HCT116 (cell line): ENCODE data around the gene TSPAN8. TPM values are rescaled to one million over a fixed set of nuclear protein-coding genes. Genes with fewer than 3 reads are reported as not detected.

Source experiments
- ATAC-seq: fragments of 200-7000 bp; cut with Tn5 transposase; 2 replicates; pipeline ENCODE4 v1.9.1; 2020; ENCODE audit warnings: mild to moderate bottlenecking, moderate library complexity
- BruUV-seq: library from RNA; stranded (reverse); fragments of 400-500 nt; replicated peaks from 2 replicates; lab custom pipeline; 2021; lab: Mats Ljungman, UMichigan
- CTCF ChIA-PET: fragments of 300-600 bp; sonication (Branson Sonifier 250); formaldehyde crosslinking; loops from one replicate; lab custom pipeline; 2021; ENCODE audit warnings: antibody characterized with exemption; lab: Charles Lee
- POLR2A ChIA-PET: fragments of 300-600, 350-600 bp; sonication (Branson Sonifier 250); formaldehyde crosslinking; loops from one replicate; lab custom pipeline; 2021; ENCODE audit warnings: antibody characterized with exemption; lab: Charles Lee
- RAD21 ChIA-PET, 2 experiments: fragments of 300-600 bp; sonication (Branson Sonifier 250); formaldehyde crosslinking; loops; one replicate each; lab custom pipeline; 2023; ENCODE audit warnings: low total read pairs in 2 of 2; ENCODE audit not compliant: uncharacterized antibody in 2 of 2, unreplicated experiment in 2 of 2, low non-redundant PET in 1 of 2; lab: Charles Lee
- DNase-seq: peaks from one replicate; pipeline ENCODE4 v3.0.0-alpha.2; 2010; ENCODE audit warnings: low read depth, low spot score
- H2AFZ ChIP-seq: fragments of 200-600 bp; shearing (Covaris generic), sonication (generic); 2 replicates; pipeline ENCODE4 v1.6.1; 2017; ENCODE audit warnings: low read depth, mixed run types, mixed read lengths, antibody characterized with exemption, low read length; ENCODE audit not compliant: poor library complexity, severe bottlenecking
- H3K27ac ChIP-seq: 2 replicates; pipeline ENCODE4 v1.5.1; 2012; ENCODE audit warnings: low read depth, low read length
- H3K27me3 ChIP-seq: fragments of 200-600 bp; sonication (generic); 2 replicates; pipeline ENCODE4 v1.6.1; 2016; ENCODE audit warnings: mixed run types, low read length, mixed read lengths; ENCODE audit not compliant: insufficient read depth
- H3K36me3 ChIP-seq, 2 experiments: fragments of 200-500 bp in 1 of 2; fragments of 200-600 bp in 1 of 2; sonication (Bioruptor generic) in 1 of 2; sonication (generic) in 1 of 2; 2 replicates each; pipeline versions ENCODE4 v1.5.1 to v1.6.1; 2014 to 2016; ENCODE audit warnings: low read length in 2 of 2, inconsistent platforms in 1 of 2, mixed read lengths in 1 of 2, mixed run types in 1 of 2; ENCODE audit not compliant: insufficient read depth in 2 of 2, control insufficient read depth in 1 of 2
- H3K4me1 ChIP-seq, 2 experiments: fragments of 200-600 bp in 1 of 2; sonication (generic) in 1 of 2; 2 replicates each; pipeline versions ENCODE4 v1.5.1 to v1.6.1; 2012 to 2017; ENCODE audit warnings: low read length in 2 of 2, inconsistent platforms in 1 of 2, mild to moderate bottlenecking in 1 of 2, mixed read lengths in 1 of 2, mixed run types in 1 of 2, moderate library complexity in 1 of 2; ENCODE audit not compliant: insufficient read depth in 2 of 2, control insufficient read depth in 1 of 2
- H3K4me2 ChIP-seq: fragments of 200-600 bp; sonication (generic); 2 replicates; pipeline ENCODE4 v1.6.1; 2017; ENCODE audit warnings: mixed run types, low read length, mixed read lengths
- H3K4me3 ChIP-seq, 2 experiments: fragments of 200-600 bp in 1 of 2; sonication (generic) in 1 of 2; replicated peaks in 1 of 2; 2 replicates each; pipeline ENCODE4 v1.5.1; 2011 to 2016; ENCODE audit warnings: low read length in 2 of 2, control low read depth in 1 of 2, low read depth in 1 of 2, mild to moderate bottlenecking in 1 of 2, mixed read lengths in 1 of 2, mixed run types in 1 of 2
- H3K79me2 ChIP-seq: fragments of 200-600 bp; sonication (generic); 2 replicates; pipeline ENCODE4 v1.6.1; 2017; ENCODE audit warnings: mild to moderate bottlenecking, mixed run types, low read length, moderate library complexity, mixed read lengths; ENCODE audit not compliant: insufficient read depth
- H3K9ac ChIP-seq: fragments of 200-600 bp; sonication (generic); 2 replicates; pipeline ENCODE4 v1.6.1; 2016; ENCODE audit warnings: low read length, mixed read lengths
- H3K9me2 ChIP-seq: fragments of 200-600 bp; sonication (generic), shearing (Covaris generic); 2 replicates; pipeline ENCODE4 v1.6.1; 2017; ENCODE audit warnings: mixed run types, mild to moderate bottlenecking, moderate library complexity; ENCODE audit not compliant: insufficient read depth
- H3K9me3 ChIP-seq, 2 experiments: fragments of 200-500 bp in 1 of 2; fragments of 200-600 bp in 1 of 2; sonication (Bioruptor generic) in 1 of 2; sonication (generic) in 1 of 2; 2 replicates each; pipeline ENCODE4 v1.6.1; 2014 to 2017; ENCODE audit warnings: low read length in 2 of 2, mixed read lengths in 2 of 2, inconsistent platforms in 1 of 2, low read depth in 1 of 2, mild to moderate bottlenecking in 1 of 2, mixed run types in 1 of 2, moderate library complexity in 1 of 2; ENCODE audit not compliant: control insufficient read depth in 1 of 2, insufficient read depth in 1 of 2
- H4K20me1 ChIP-seq: fragments of 200-600 bp; sonication (generic), shearing (Covaris generic); 2 replicates; pipeline ENCODE4 v1.6.1; 2017; ENCODE audit warnings: mixed run types, mild to moderate bottlenecking, moderate library complexity; ENCODE audit not compliant: insufficient read depth
- ATF3 ChIP-seq: IDR thresholded peaks from 2 replicates; pipeline ENCODE4 v1.6.1; 2012
- CBX3 ChIP-seq: IDR thresholded peaks from 2 replicates; pipeline ENCODE4 v1.6.1; 2012; ENCODE audit warnings: low read depth
- CEBPB ChIP-seq: IDR thresholded peaks from 2 replicates; pipeline ENCODE4 v1.6.1; 2012; ENCODE audit warnings: low read depth
- EGR1 ChIP-seq: IDR thresholded peaks from 2 replicates; pipeline ENCODE4 v1.6.1; 2012; ENCODE audit warnings: low read depth
- EZH2phosphoT487 ChIP-seq: fragments of 200-600 bp; IDR thresholded peaks from 2 replicates; pipeline ENCODE4 v1.6.1; 2018; ENCODE audit warnings: antibody characterized with exemption, borderline replicate concordance
- FOSL1 ChIP-seq: IDR thresholded peaks from 2 replicates; pipeline ENCODE4 v1.6.1; 2012; ENCODE audit warnings: low read depth
- JUND ChIP-seq: IDR thresholded peaks from 2 replicates; pipeline ENCODE4 v1.6.1; 2012
- POLR2A ChIP-seq: IDR thresholded peaks from 2 replicates; pipeline ENCODE4 v1.7.0; 2011; ENCODE audit warnings: borderline replicate concordance; ENCODE audit not compliant: insufficient read depth, insufficient read length; ENCODE audit errors: extremely low read depth
- POLR2AphosphoS5 ChIP-seq: IDR thresholded peaks from 2 replicates; pipeline ENCODE4 v1.6.1; 2011; ENCODE audit warnings: mild to moderate bottlenecking, low read depth, low read length, moderate library complexity
- RAD21 ChIP-seq: IDR thresholded peaks from 2 replicates; pipeline ENCODE4 v1.6.1; 2012; ENCODE audit warnings: low read depth, mild to moderate bottlenecking
- SIN3A ChIP-seq: IDR thresholded peaks from 2 replicates; pipeline ENCODE4 v1.6.1; 2012; ENCODE audit warnings: low read depth
- SRF ChIP-seq: IDR thresholded peaks from 2 replicates; pipeline ENCODE4 v1.6.1; 2012; ENCODE audit warnings: low read depth
- TCF7L2 ChIP-seq: IDR thresholded peaks from 2 replicates; pipeline ENCODE4 v1.7.0; 2011; ENCODE audit warnings: borderline replicate concordance, inconsistent platforms; ENCODE audit not compliant: insufficient read depth, insufficient read length; ENCODE audit errors: extremely low read depth
- YY1 ChIP-seq: IDR thresholded peaks from 2 replicates; pipeline ENCODE4 v1.6.1; 2011; ENCODE audit warnings: low read length, low read depth, moderate library complexity, mild to moderate bottlenecking; ENCODE audit not compliant: insufficient replicate concordance; ENCODE audit errors: extremely low read depth
- ZNF274 ChIP-seq: fragments of 200-500 bp; sonication (Bioruptor generic); IDR thresholded peaks from 2 replicates; pipeline ENCODE4 v1.6.1; 2014; ENCODE audit warnings: mild to moderate bottlenecking, low read depth, low read length, inconsistent platforms
- intact Hi-C: fragments of 100-400 bp; cut with micrococcal nuclease; formaldehyde crosslinking; loops from 2 replicates; pipeline ENCODE4 v1.10.0; 2022
- total RNA-seq: library from RNA; stranded (reverse); gene quantifications from one replicate; pipeline ENCODE4 v1.2.1, GENCODE V29; 2021; ENCODE audit not compliant: unreplicated experiment
- TF ChIP-seq, protein P1 (sequence below): IDR thresholded peaks from 2 replicates; pipeline ENCODE4 v1.6.1; 2012; ENCODE audit warnings: low read depth
- TF ChIP-seq, protein P2 (sequence below), 3 experiments: fragments of 200-600 bp in 1 of 3; sonication (generic) in 1 of 3; IDR thresholded peaks in 2 of 3; conservative IDR thresholded peaks in 1 of 3; 2 replicates each; pipeline ENCODE4 v1.5.1; 2012 to 2017; ENCODE audit warnings: low read depth in 2 of 3, low read length in 2 of 3, antibody characterized with exemption in 1 of 3, borderline replicate concordance in 1 of 3, control low read depth in 1 of 3, mild to moderate bottlenecking in 1 of 3, mixed read lengths in 1 of 3, mixed run types in 1 of 3, moderate library complexity in 1 of 3; ENCODE audit not compliant: insufficient read depth in 1 of 3

Gene TSPAN8
- total RNA-seq, 1 experiment from 2014 or later = 0.76 TPM

GRCh38 chr12:71130521-71131069 is 27.2 kb downstream of the TSPAN8 start:
- ATAC-seq (no peak), DNase-seq (no peak)
- POLR2A ChIA-PET = no interaction called here
- Histone ChIP-seq H3K36me3 (no peaks in the 10 kb centered on the region), H3K9ac (no peak overlapping the region), H3K27me3 (no peaks in the 10 kb centered on the region), H3K4me2 (no peak overlapping the region), H2AFZ (no peak overlapping the region), H3K4me3 (no peak overlapping the region), H3K4me1 (no peaks in the 10 kb centered on the region; a peak in 1 of 4 replicates), H4K20me1 (no peaks in the 10 kb centered on the region), H3K27ac (no peak overlapping the region), H3K9me2 (no peaks in the 10 kb centered on the region), H3K9me3 (no peaks in the 10 kb centered on the region), H3K79me2 (no peaks in the 10 kb centered on the region)
- intact Hi-C loops = no loop called here
- no peak for TF ChIP-seq ZNF274
- no peak for TF ChIP-seq POLR2AphosphoS5
- TF ChIP-seq TCF7L2 = no peak
- TF ChIP-seq SIN3A = no peak
- TF ChIP-seq JUND = no peak
- TF ChIP-seq SRF = no peak
- no peak for TF ChIP-seq YY1
- TF ChIP-seq CEBPB = no peak
- TF ChIP-seq, protein P1, sequence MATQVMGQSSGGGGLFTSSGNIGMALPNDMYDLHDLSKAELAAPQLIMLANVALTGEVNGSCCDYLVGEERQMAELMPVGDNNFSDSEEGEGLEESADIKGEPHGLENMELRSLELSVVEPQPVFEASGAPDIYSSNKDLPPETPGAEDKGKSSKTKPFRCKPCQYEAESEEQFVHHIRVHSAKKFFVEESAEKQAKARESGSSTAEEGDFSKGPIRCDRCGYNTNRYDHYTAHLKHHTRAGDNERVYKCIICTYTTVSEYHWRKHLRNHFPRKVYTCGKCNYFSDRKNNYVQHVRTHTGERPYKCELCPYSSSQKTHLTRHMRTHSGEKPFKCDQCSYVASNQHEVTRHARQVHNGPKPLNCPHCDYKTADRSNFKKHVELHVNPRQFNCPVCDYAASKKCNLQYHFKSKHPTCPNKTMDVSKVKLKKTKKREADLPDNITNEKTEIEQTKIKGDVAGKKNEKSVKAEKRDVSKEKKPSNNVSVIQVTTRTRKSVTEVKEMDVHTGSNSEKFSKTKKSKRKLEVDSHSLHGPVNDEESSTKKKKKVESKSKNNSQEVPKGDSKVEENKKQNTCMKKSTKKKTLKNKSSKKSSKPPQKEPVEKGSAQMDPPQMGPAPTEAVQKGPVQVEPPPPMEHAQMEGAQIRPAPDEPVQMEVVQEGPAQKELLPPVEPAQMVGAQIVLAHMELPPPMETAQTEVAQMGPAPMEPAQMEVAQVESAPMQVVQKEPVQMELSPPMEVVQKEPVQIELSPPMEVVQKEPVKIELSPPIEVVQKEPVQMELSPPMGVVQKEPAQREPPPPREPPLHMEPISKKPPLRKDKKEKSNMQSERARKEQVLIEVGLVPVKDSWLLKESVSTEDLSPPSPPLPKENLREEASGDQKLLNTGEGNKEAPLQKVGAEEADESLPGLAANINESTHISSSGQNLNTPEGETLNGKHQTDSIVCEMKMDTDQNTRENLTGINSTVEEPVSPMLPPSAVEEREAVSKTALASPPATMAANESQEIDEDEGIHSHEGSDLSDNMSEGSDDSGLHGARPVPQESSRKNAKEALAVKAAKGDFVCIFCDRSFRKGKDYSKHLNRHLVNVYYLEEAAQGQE = no peak
- no peak for TF ChIP-seq CBX3
- no peak for TF ChIP-seq EGR1
- no peak for TF ChIP-seq EZH2phosphoT487
- TF ChIP-seq, protein P2, sequence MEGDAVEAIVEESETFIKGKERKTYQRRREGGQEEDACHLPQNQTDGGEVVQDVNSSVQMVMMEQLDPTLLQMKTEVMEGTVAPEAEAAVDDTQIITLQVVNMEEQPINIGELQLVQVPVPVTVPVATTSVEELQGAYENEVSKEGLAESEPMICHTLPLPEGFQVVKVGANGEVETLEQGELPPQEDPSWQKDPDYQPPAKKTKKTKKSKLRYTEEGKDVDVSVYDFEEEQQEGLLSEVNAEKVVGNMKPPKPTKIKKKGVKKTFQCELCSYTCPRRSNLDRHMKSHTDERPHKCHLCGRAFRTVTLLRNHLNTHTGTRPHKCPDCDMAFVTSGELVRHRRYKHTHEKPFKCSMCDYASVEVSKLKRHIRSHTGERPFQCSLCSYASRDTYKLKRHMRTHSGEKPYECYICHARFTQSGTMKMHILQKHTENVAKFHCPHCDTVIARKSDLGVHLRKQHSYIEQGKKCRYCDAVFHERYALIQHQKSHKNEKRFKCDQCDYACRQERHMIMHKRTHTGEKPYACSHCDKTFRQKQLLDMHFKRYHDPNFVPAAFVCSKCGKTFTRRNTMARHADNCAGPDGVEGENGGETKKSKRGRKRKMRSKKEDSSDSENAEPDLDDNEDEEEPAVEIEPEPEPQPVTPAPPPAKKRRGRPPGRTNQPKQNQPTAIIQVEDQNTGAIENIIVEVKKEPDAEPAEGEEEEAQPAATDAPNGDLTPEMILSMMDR (IDR thresholded peaks at IDR 0.05 in 2 of 3, conservative IDR thresholded peaks at IDR 0.05 in 1 of 3; ENCODE audit: borderline replicate concordance in 1 of 3, insufficient read depth in 1 of 3, low read depth in 2 of 3, low read length in 2 of 3) = no peak
- TF ChIP-seq POLR2A = no peak
- TF ChIP-seq FOSL1 = no peak
- TF ChIP-seq ATF3 = no peak
- no peak for TF ChIP-seq RAD21
- BruUV-seq = no TSS peak
- CTCF ChIA-PET = no interaction called here
- RAD21 ChIA-PET = no interaction called here
